ENCODE data around the gene CISD1. TPM values are rescaled to one million over a fixed set of nuclear protein-coding genes. Genes with fewer than 3 reads are reported as not detected.

CISD1 gene
- polyA plus RNA-seq, 1 experiment, result 31.7 TPM

DNA sequence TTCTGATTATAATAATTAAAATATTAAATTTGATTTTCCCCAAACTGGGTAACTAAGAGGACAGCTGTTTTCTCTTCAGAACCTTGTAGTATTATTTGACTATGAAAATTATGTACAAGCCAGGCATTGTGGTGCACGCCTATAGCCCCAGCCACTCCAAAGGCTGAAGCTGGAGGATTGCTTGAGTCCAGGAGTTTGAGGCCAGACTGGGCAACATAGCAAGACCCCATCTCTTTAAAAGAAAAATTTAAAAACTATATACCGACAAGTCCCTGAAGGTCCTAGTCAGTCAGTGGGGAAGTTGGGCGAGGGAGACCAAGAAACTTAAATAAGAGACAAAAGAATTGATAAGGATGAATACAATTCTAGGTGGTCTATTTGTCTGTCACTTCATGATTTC is 38.7 kb downstream of the CISD1 start:
- no peak for DNase-seq (ENCODE audit: low read depth)
- Histone ChIP-seq H3K36me3 (ENCODE audit: control insufficient read depth, insufficient read depth, low read length) (no peaks in the 10 kb centered on the region), H3K4me3 (ENCODE audit: low read depth, low read length) (no peak overlapping the region), H3K27me3 (ENCODE audit: control insufficient read depth, insufficient read depth, low read length) (peaks cover 4% of the 10 kb centered on the region)
- ChIA-PET CTCF (interaction anchor here (0.6 to 2.1 kb wide), 5 partner anchors 8 to 155 kb away, joined by 3 to 10 read pairs (median 3); partner anchors contain the start of gene TFAM), POLR2A (no interaction called here)
- TF ChIP-seq, protein P1, sequence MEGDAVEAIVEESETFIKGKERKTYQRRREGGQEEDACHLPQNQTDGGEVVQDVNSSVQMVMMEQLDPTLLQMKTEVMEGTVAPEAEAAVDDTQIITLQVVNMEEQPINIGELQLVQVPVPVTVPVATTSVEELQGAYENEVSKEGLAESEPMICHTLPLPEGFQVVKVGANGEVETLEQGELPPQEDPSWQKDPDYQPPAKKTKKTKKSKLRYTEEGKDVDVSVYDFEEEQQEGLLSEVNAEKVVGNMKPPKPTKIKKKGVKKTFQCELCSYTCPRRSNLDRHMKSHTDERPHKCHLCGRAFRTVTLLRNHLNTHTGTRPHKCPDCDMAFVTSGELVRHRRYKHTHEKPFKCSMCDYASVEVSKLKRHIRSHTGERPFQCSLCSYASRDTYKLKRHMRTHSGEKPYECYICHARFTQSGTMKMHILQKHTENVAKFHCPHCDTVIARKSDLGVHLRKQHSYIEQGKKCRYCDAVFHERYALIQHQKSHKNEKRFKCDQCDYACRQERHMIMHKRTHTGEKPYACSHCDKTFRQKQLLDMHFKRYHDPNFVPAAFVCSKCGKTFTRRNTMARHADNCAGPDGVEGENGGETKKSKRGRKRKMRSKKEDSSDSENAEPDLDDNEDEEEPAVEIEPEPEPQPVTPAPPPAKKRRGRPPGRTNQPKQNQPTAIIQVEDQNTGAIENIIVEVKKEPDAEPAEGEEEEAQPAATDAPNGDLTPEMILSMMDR (IDR thresholded peaks at IDR 0.05; ENCODE audit: insufficient read depth, low read depth, low read length), result no peak

DNA sequence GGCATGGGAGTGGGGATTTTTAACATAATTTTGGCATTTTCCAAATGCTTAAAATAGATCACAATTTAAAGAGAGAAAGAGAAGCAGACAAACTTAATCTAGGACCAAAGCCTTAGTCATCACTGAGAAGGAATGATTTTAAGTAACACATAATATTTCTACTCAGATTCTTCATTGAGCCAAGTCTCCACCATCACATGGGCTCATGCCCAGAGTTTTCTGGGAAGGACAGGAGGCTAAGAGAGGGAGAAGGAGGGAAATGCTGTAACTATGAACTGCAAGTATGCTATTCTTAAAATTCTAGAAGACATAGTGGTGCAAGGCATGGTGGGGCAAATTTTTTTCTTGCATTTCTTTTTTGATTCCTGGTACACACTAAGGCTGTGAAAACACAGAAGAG is 42.1 kb downstream of the CISD1 start:
- TF ChIP-seq, protein P1 (IDR thresholded peaks at IDR 0.05; ENCODE audit: insufficient read depth, low read depth, low read length), result no peak
- ChIA-PET POLR2A (no interaction called here), CTCF (interaction anchor here (1.5 kb wide), 1 partner anchor 11 kb away, joined by 6 read pairs; no protein-coding TSS in a partner anchor)
- DNase-seq (ENCODE audit: low read depth), result no peak
- no peak overlapping the region for H3K4me3 ChIP-seq (ENCODE audit: low read depth, low read length)
- peaks cover 4% of the 10 kb centered on the region for H3K27me3 ChIP-seq (ENCODE audit: control insufficient read depth, insufficient read depth, low read length)
- H3K36me3 ChIP-seq (ENCODE audit: control insufficient read depth, insufficient read depth, low read length), result no peaks in the 10 kb centered on the region

DNA sequence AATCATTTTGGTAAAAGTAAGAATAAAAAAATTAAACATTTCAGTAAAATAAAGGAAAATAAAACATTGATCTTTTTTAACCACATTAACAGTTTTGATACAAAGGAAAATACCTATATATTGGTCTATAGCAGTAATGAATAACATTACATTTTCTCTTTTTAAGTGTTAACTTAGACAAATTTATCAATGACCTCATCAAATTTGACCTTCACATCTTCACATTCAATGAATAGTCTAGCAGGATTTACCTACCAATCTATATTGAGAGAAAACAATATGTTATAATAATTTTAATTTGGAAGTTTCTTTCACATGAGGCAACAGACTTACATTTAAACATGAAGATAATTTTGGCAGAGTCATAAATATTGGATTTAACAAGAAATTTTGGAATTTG is 47.9 kb downstream of the CISD1 start:
- POLR2A ChIA-PET, result no interaction called here

DNA sequence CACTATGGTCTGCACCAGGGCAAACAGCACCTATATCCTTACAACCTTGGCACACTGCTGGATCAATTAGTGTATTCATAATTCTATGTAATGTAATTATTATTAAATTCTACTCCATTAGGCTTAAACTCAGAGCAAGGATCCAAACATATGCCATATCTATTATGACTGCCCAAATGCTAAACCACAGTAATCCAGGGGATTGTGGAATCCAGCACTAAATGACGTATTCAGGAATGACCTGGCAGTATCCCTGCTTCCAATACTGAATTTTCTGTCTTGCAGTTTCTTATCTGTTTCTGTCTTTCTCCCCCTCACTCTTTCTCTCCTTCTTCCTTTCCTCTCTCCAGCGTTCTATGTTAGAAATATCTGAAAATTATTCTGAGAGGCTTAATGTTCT is 49.4 kb downstream of the CISD1 start:
- TF ChIP-seq, protein P1 (IDR thresholded peaks at IDR 0.05; ENCODE audit: insufficient read depth, low read depth, low read length), result no peak
- POLR2A ChIA-PET, result no interaction called here
- H3K4me3 ChIP-seq (ENCODE audit: low read depth, low read length), result no peak overlapping the region
- H3K27me3 ChIP-seq (ENCODE audit: control insufficient read depth, insufficient read depth, low read length), result no peaks in the 10 kb centered on the region
- no peak for DNase-seq (ENCODE audit: low read depth)
- H3K36me3 ChIP-seq (ENCODE audit: control insufficient read depth, insufficient read depth, low read length), result no peaks in the 10 kb centered on the region
- CTCF ChIA-PET, result no interaction called here

More for the DNA sequence above, 47.9 kb downstream of the CISD1 start:
- CTCF ChIA-PET, result no interaction called here
- Histone ChIP-seq H3K27me3 (ENCODE audit: control insufficient read depth, insufficient read depth, low read length) (peaks cover 2% of the 10 kb centered on the region; the same call in 1 of the 2 replicates), H3K4me3 (ENCODE audit: low read depth, low read length) (no peak overlapping the region), H3K36me3 (ENCODE audit: control insufficient read depth, insufficient read depth, low read length) (no peaks in the 10 kb centered on the region)
- DNase-seq (ENCODE audit: low read depth), result no peak
- TF ChIP-seq, protein P1 (IDR thresholded peaks at IDR 0.05; ENCODE audit: insufficient read depth, low read depth, low read length), result no peak

DNA sequence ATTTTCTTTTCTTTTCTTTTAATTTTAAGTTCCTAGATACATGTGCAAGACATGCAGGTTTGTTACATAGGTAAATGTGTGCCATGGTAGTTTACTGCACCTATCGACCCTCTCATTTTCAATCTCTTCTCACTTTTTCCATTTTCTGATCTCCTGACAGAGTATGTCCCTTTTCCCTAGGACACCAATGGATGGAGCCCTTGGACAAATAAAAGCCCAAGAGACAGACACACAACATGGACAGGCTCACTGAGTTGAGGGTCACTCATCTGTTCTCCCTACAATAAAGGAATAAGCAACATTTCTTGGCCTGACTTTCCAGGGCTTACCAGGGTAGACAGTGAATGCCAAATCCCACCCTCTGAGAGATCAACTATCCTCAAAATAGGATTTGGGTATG is 50.6 kb downstream of the CISD1 start:
- H3K27me3 ChIP-seq (ENCODE audit: control insufficient read depth, insufficient read depth, low read length), result no peaks in the 10 kb centered on the region
- POLR2A ChIA-PET, result no interaction called here
- CTCF ChIA-PET, result no interaction called here
- no peaks in the 10 kb centered on the region for H3K36me3 ChIP-seq (ENCODE audit: control insufficient read depth, insufficient read depth, low read length)
- DNase-seq (ENCODE audit: low read depth), result no peak
- no peak overlapping the region for H3K4me3 ChIP-seq (ENCODE audit: low read depth, low read length)
- TF ChIP-seq, protein P1 (IDR thresholded peaks at IDR 0.05; ENCODE audit: insufficient read depth, low read depth, low read length), result no peak

All from BJ (cell line).